OCI-M2 (cell line): ENCODE results near the gene PBX3.

ENCODE experiments used
- DNase-seq: peaks from one replicate; lab custom pipeline; 2025; ENCODE audit not compliant: unreplicated experiment; lab: John Stamatoyannopoulos, UW

Gene PBX3

GRCh38 chr9:125971050-125971449 is 223.9 kb downstream of the PBX3 start:
- no peak for DNase-seq

GRCh38 chr9:125972012-125972729 is 225.0 kb downstream of the PBX3 start:
- DNase-seq, result no peak

- DNase-seq, result no peak
These were observed 226.4 kb downstream of the PBX3 start for GRCh38 chr9:125973547-125973946.

- no peak for DNase-seq
These were observed 227.5 kb downstream of the PBX3 start for GRCh38 chr9:125974705-125975104.

GRCh38 chr9:125977223-125977622 is 230.1 kb downstream of the PBX3 start:
- no peak for DNase-seq

GRCh38 chr9:125979383-125979782 is 232.2 kb downstream of the PBX3 start:
- no peak for DNase-seq

GRCh38 chr9:125982798-125983406 is 235.7 kb downstream of the PBX3 start:
- no peak for DNase-seq

- no peak for DNase-seq
These were observed 236.5 kb downstream of the PBX3 start for GRCh38 chr9:125983681-125984080.

- no peak for DNase-seq
These were observed 237.3 kb downstream of the PBX3 start for GRCh38 chr9:125984461-125984860.

- DNase-seq, result no peak
These were observed 238.2 kb downstream of the PBX3 start for GRCh38 chr9:125985142-125985997.

- DNase-seq, result no peak
These were observed 239.0 kb downstream of the PBX3 start for GRCh38 chr9:125985998-125986655.

- DNase-seq, result no peak
These were observed 239.8 kb downstream of the PBX3 start for GRCh38 chr9:125986966-125987365.

- no peak for DNase-seq
These were observed 240.2 kb downstream of the PBX3 start for GRCh38 chr9:125987420-125987819.

GRCh38 chr9:125988479-125989050 is 241.4 kb downstream of the PBX3 start:
- DNase-seq, result no peak

GRCh38 chr9:125989090-125989501 is 241.9 kb downstream of the PBX3 start:
- DNase-seq, result no peak

GRCh38 chr9:125989524-125990180 is 242.5 kb downstream of the PBX3 start:
- DNase-seq, result no peak

- no peak for DNase-seq
These were observed 243.1 kb downstream of the PBX3 start for GRCh38 chr9:125990186-125990792.

- no peak for DNase-seq
These were observed 243.6 kb downstream of the PBX3 start for GRCh38 chr9:125990793-125991220.

- DNase-seq, result no peak
These were observed 244.8 kb downstream of the PBX3 start for GRCh38 chr9:125991886-125992529.

GRCh38 chr9:125992557-125992956 is 245.4 kb downstream of the PBX3 start:
- DNase-seq, result no peak
